Endothelial cell of umbilical vein (primary cell): Measurements from ENCODE around the gene CBL.

Experiments
- CTCF ChIP-seq, 2 donors: IDR thresholded peaks; 1 replicate in 1 of 2; 2 replicates in 1 of 2; pipeline ENCODE4 v1.5.1; 2011; ENCODE audit warnings: low read length in 2 of 2, mild to moderate bottlenecking in 2 of 2, moderate library complexity in 2 of 2, control low read depth in 1 of 2, inconsistent platforms in 1 of 2, low read depth in 1 of 2; ENCODE audit not compliant: insufficient read depth in 1 of 2; ENCODE audit errors: extremely low read depth in 1 of 2
- EZH2 ChIP-seq: IDR thresholded peaks from 2 replicates; pipeline ENCODE4 v1.6.1; 2012; ENCODE audit warnings: borderline replicate concordance, low read depth, mild to moderate bottlenecking, moderate library complexity, low read length, inconsistent platforms; ENCODE audit not compliant: severe bottlenecking
- MYC ChIP-seq: IDR thresholded peaks from one replicate; pipeline ENCODE4 v1.6.1; 2011; ENCODE audit warnings: mild to moderate bottlenecking, low read depth, low read length
- POLR2A ChIP-seq: IDR thresholded peaks from 2 replicates; pipeline ENCODE4 v1.6.1; 2012; ENCODE audit warnings: low read depth, mild to moderate bottlenecking, control low read depth, low read length
- POLR2AphosphoS5 ChIP-seq: IDR thresholded peaks from 2 replicates; pipeline ENCODE4 v1.6.1; 2012; ENCODE audit warnings: low read depth, mild to moderate bottlenecking, control low read depth, low read length, moderate library complexity; ENCODE audit not compliant: insufficient read depth
- TF ChIP-seq, protein P1 (sequence below): IDR thresholded peaks from 2 replicates; pipeline ENCODE4 v1.6.1; 2011; ENCODE audit not compliant: insufficient read depth, insufficient read length

DNA sequence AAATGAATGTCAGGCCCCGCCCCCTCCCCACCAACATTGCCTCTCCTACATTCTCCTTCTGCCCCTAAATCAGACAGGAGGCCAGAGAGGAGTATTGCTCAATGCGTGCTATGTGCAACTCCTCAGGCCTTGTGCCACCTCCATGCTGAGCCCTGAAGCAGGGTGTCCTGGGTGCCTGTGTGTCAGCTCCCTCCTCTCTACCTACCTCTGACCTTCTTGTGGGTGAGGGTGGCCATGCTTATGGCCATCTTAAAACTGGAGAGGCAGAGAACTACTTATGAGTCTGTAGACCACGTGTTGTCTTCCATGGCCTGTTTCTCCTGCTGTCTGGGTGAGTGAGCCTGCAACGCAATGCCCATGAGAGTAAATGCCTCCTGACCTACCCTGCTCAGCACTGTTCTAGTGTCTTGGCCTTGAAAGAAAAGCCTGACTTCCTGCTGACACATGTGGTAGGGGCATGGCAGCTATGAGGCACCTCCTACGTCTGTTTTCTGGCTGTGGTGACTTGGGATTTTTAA lies 100.3 kb downstream of the CBL start:
- no peak for TF ChIP-seq CTCF (IDR thresholded peaks at IDR 0.05; ENCODE audit: extremely low read depth in 1 of 2, insufficient read depth in 1 of 2, low read depth in 1 of 2, low read length in 2 of 2)
- no peak for TF ChIP-seq EZH2
- TF ChIP-seq POLR2A, result no peak
- TF ChIP-seq, protein P1, sequence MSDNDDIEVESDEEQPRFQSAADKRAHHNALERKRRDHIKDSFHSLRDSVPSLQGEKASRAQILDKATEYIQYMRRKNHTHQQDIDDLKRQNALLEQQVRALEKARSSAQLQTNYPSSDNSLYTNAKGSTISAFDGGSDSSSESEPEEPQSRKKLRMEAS, result peak; percentile 66
- no peak for TF ChIP-seq POLR2AphosphoS5
- no peak for TF ChIP-seq MYC
